ENCODE measurements around the gene TCHP.
"Not testable (repeated sequence)": the region's sequence is repeated elsewhere in the genome, so short reads cannot be mapped to it uniquely, and the experiment has no call there.

TCHP gene

GRCh38 chr12:109928058-109928656, 28.1 kb downstream of the TCHP start:
- no peak for TF ChIP-seq CTCF (IDR thresholded peaks at IDR 0.05; ENCODE audit: insufficient read depth, missing control alignments)
- FAIRE-seq: no peak

GRCh38 chr12:109929326-109929725, 29.3 kb downstream of the TCHP start:
- FAIRE-seq: not testable (repeated sequence)

More at GRCh38 chr12:109928058-109928656, 28.1 kb downstream of the TCHP start:
- no peak for DNase-seq (ENCODE audit: insufficient read length, low spot score)

GRCh38 chr12:109930028-109930800, 30.1 kb downstream of the TCHP start:
- no peak for TF ChIP-seq CTCF (IDR thresholded peaks at IDR 0.05; ENCODE audit: insufficient read depth, missing control alignments)
- DNase-seq (ENCODE audit: insufficient read length, low spot score): no peak
- FAIRE-seq: no peak

More at GRCh38 chr12:109929326-109929725, 29.3 kb downstream of the TCHP start:
- not testable (repeated sequence) for DNase-seq (ENCODE audit: insufficient read length, low spot score)

- TF ChIP-seq CTCF (IDR thresholded peaks at IDR 0.05; ENCODE audit: insufficient read depth, missing control alignments): no peak
- FAIRE-seq (no peak), DNase-seq (ENCODE audit: insufficient read length, low spot score) (no peak)
Measured at GRCh38 chr12:109931143-109931542, 31.1 kb downstream of the TCHP start.

GRCh38 chr12:109932878-109933503, 32.9 kb downstream of the TCHP start:
- FAIRE-seq: no peak
- no peak for TF ChIP-seq CTCF (IDR thresholded peaks at IDR 0.05; ENCODE audit: insufficient read depth, missing control alignments)
- DNase-seq (ENCODE audit: insufficient read length, low spot score): no peak

GRCh38 chr12:109934026-109934425, 34.0 kb downstream of the TCHP start:
- no peak for TF ChIP-seq CTCF (IDR thresholded peaks at IDR 0.05; ENCODE audit: insufficient read depth, missing control alignments)
- DNase-seq (ENCODE audit: insufficient read length, low spot score) (no peak), FAIRE-seq (no peak)

GRCh38 chr12:109937371-109937770, 37.3 kb downstream of the TCHP start:
- FAIRE-seq: no peak
- no peak for TF ChIP-seq CTCF (IDR thresholded peaks at IDR 0.05; ENCODE audit: insufficient read depth, missing control alignments)
- DNase-seq (ENCODE audit: insufficient read length, low spot score): no peak
